Mononuclear cell (primary cell): ENCODE data around the gene SIAH2. TPM values are rescaled to one million over a fixed set of nuclear protein-coding genes. Genes with fewer than 3 reads are reported as not detected.

Experiments
- H3K27me3 ChIP-seq: 2 replicates; pipeline ENCODE4 v1.6.0; 2011; ENCODE audit warnings: low read length, control low read depth; ENCODE audit not compliant: insufficient read depth
- H3K4me1 ChIP-seq: 2 replicates; pipeline ENCODE4 v1.5.1; 2011; ENCODE audit warnings: mild to moderate bottlenecking, low read length, control low read depth; ENCODE audit not compliant: insufficient read depth
- H3K4me3 ChIP-seq: 2 replicates; pipeline ENCODE4 v1.5.1; 2011; ENCODE audit warnings: mild to moderate bottlenecking, low read length, moderate library complexity
- H3K9me3 ChIP-seq: 2 replicates; pipeline ENCODE4 v1.5.1; 2011; ENCODE audit warnings: low read depth, mild to moderate bottlenecking, control low read depth, low read length
- total RNA-seq: library from RNA; depleted of rRNA; stranded (reverse); fragments of >200 nt; gene quantifications from one replicate; pipeline ENCODE4 v1.2.3, GENCODE V29; 2012

SIAH2 gene
- total RNA-seq, 1 donor = 44.0 TPM

DNA sequence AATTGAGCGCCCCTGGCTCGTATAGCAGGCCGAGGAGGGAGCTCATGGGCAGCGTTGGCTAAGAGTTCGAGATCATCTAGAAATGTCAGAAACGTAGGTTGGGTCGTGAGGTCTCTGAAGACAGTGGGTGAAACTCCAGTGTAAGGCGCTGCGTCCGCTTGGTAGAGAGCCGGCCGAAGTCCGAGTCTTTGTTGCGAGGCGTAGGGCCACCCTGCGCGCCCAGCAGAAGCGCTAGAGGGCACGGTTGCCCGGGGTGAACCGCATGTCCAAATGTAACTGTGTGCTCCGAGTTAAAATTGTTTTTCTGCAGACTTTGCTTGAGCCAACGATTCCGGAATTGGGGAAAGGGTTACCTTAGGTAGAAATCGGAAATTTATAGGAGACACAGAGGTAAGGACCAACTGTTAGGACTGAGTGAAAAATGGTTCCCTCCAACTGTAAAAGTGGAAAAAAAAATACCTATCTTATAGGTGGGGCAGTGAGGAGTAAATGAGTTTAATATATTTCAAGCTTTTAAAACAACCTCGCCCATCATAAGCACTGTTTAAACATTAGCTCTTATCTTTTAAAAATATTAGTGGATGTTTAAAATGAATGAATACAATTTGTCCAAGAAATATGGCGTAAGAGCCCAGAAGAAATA is 993 bp upstream of the SIAH2 start:
- Histone ChIP-seq H3K4me3 (peak overlapping the region; percentile 89), H3K9me3 (no peaks in the 10 kb centered on the region), H3K27me3 (no peaks in the 10 kb centered on the region), H3K4me1 (peaks cover 38% of the 10 kb centered on the region)

- Histone ChIP-seq H3K4me3 (peak overlapping the region; percentile 89), H3K9me3 (no peaks in the 10 kb centered on the region), H3K4me1 (peaks cover 42% of the 10 kb centered on the region), H3K27me3 (no peaks in the 10 kb centered on the region)
These were observed 277 bp downstream of the SIAH2 start for GRCh38 chr3:150762662-150763121.

DNA sequence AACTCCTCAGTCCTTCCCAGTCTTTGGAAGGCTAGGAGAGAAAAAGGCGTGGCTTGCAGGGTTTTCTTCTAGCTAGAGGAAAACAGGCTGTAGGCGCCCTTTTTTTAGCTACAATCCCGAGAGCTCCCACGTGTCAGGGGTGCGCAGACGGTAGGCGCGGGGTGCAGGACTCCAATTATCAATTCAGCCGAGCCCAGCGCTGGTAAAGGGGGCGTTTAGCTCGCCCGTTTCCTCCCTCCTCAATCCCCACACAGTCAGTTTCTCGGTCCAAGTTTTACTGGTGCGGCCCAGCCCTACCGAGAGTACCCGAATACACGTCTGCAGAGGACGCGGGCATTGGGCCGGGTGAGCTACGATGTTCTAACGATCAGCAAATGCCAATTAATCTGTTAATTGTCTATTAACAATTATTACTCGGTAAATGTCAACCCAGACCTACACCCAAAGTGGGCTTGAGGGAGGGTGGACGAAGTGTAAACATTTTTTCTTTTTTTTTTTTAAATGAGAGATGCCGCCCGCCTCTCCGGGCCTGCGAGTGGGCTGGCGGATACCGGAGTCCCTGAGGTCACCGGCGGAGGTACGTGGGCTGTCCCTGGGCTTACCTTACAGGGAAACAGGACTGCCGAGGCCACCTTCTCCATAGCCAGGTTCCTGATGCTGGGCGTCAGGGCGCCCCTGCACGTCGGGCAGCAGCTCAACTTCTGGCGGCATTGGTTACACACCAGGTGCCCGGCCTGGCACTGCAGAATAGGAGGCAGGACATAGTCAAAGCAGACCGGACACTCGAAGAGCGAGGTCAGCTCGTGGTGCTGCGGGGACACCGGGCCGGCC is 923 bp downstream of the SIAH2 start:
- Histone ChIP-seq H3K9me3 (no peaks in the 10 kb centered on the region), H3K27me3 (no peaks in the 10 kb centered on the region), H3K4me3 (peak overlapping the region; percentile 89), H3K4me1 (peaks cover 48% of the 10 kb centered on the region)

- Histone ChIP-seq H3K9me3 (no peaks in the 10 kb centered on the region), H3K4me3 (peak overlapping the region; percentile 89), H3K27me3 (no peaks in the 10 kb centered on the region), H3K4me1 (peaks cover 63% of the 10 kb centered on the region)
These were observed 2.4 kb downstream of the SIAH2 start for GRCh38 chr3:150760431-150761200.

- no peaks in the 10 kb centered on the region for H3K27me3 ChIP-seq
- H3K4me3 ChIP-seq = peak overlapping the region; percentile 89
- H3K9me3 ChIP-seq = no peaks in the 10 kb centered on the region
- H3K4me1 ChIP-seq = peaks cover 69% of the 10 kb centered on the region
These were observed 3.0 kb downstream of the SIAH2 start for GRCh38 chr3:150759947-150760346.

DNA sequence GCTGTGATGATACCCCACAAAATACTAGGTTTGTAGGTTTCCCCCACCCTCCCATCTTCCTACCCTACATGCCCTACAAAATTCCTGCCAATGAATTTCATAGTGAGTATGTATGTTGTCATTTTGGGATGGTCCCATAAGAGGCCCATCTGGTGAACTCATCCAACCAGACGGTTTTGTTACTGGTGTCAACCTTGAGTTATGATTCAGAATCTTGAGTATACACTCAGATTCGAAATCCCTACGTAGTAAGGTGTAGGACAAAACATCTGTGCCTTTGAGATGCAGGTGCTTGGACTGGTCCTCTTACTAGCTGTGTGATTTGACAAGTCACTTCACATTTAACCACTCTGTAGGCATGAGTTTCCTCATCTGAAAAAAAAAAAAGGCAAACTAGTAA is 3.6 kb downstream of the SIAH2 start:
- no peaks in the 10 kb centered on the region for H3K27me3 ChIP-seq
- no peaks in the 10 kb centered on the region for H3K9me3 ChIP-seq
- H3K4me1 ChIP-seq = peaks cover 68% of the 10 kb centered on the region
- no peak overlapping the region for H3K4me3 ChIP-seq

DNA sequence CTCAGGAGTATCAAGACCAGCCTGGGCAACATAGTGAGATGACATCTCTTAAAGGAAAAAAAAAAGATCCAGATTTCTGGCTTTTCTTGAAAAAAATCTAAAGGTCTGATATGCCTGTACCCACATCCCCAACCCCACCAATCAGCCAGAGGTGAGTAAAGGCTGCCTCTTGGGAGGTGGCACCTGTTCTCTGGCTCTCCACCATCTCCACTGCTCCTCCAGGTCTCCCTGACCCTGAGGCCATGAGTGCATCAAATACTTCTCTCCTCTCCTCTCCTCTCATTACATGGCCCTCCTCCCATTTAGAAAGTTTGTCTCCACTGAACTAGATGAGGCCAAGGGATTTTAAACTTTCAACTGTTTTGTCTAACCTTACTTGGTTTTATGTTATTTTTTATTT is 5.2 kb downstream of the SIAH2 start:
- no peaks in the 10 kb centered on the region for H3K9me3 ChIP-seq
- no peak overlapping the region for H3K4me3 ChIP-seq
- H3K4me1 ChIP-seq = peaks cover 66% of the 10 kb centered on the region
- no peaks in the 10 kb centered on the region for H3K27me3 ChIP-seq

- no peaks in the 10 kb centered on the region for H3K27me3 ChIP-seq
- peaks cover 67% of the 10 kb centered on the region for H3K4me1 ChIP-seq
- no peak overlapping the region for H3K4me3 ChIP-seq
- no peaks in the 10 kb centered on the region for H3K9me3 ChIP-seq
These were observed 5.6 kb downstream of the SIAH2 start for GRCh38 chr3:150757364-150757763.

GRCh38 chr3:150756491-150757059 is 6.4 kb downstream of the SIAH2 start:
- Histone ChIP-seq H3K4me3 (no peak overlapping the region), H3K9me3 (no peaks in the 10 kb centered on the region), H3K4me1 (peaks cover 72% of the 10 kb centered on the region), H3K27me3 (no peaks in the 10 kb centered on the region)

DNA sequence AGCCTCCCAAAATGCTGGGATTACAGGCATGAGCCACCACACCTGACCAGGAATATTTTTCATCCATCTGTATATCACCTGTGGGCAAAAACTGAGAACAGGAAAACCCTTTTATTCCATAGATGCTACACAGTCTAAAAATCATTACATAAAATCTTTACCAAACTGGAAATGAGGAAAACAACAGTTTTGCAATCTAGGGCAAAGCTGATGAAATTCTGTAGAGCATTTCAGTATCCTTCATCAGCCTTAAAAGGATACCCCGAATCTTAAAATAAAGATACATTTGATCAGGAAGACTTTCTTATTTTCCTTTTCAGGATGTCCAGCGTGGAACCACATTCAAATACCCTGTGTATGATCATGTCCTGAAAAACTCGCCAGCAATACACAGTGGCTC is 7.1 kb downstream of the SIAH2 start:
- H3K4me3 ChIP-seq = no peak overlapping the region
- H3K27me3 ChIP-seq = no peaks in the 10 kb centered on the region
- H3K4me1 ChIP-seq = peaks cover 72% of the 10 kb centered on the region
- H3K9me3 ChIP-seq = no peaks in the 10 kb centered on the region

- H3K4me1 ChIP-seq = peaks cover 62% of the 10 kb centered on the region
- H3K27me3 ChIP-seq = no peaks in the 10 kb centered on the region
- no peaks in the 10 kb centered on the region for H3K9me3 ChIP-seq
- H3K4me3 ChIP-seq = no peak overlapping the region
These were observed 8.1 kb downstream of the SIAH2 start for GRCh38 chr3:150754896-150755295.

GRCh38 chr3:150751781-150752263 is 11.1 kb downstream of the SIAH2 start:
- Histone ChIP-seq H3K4me1 (peaks cover 62% of the 10 kb centered on the region), H3K9me3 (no peaks in the 10 kb centered on the region), H3K4me3 (no peak overlapping the region), H3K27me3 (no peaks in the 10 kb centered on the region)

DNA sequence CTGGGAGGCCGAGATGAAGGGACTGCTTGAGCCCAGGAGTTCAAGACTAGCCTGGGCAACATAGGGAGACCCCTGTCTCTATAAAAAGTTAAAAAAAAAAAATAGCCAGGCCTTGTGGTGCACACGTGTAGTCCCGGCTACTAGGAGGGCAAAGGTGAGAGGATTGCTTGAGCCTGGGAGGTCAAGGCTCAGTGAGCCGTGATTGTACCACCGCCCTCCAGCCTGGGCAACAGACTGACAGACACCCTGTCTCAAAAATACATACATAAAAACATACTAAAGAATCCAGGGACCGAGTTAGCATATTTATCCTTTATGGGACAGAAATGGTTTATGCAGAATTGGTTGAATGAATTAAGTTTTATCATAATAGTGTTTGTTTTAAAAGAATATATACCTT is 13.7 kb downstream of the SIAH2 start:
- no peaks in the 10 kb centered on the region for H3K9me3 ChIP-seq
- peaks cover 41% of the 10 kb centered on the region for H3K4me1 ChIP-seq
- H3K27me3 ChIP-seq = no peaks in the 10 kb centered on the region

DNA sequence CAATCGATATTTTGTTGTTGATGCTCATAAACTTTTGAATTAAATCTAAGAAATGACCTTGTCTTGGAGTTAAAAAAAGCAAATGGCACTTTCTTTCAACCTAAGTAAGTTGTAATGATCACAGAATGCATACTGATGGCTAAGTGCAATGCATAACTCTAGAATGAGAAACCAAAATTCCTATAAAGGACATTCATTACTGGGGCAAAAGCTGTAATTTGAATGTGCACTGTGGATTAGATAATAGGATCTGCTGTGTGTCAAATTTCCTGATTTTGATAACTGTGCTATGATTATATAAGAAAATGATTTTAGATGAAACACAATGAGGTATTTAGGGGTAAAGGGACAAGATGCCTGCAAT is 14.3 kb downstream of the SIAH2 start:
- H3K9me3 ChIP-seq = no peaks in the 10 kb centered on the region
- H3K4me1 ChIP-seq = peaks cover 41% of the 10 kb centered on the region
- H3K27me3 ChIP-seq = no peaks in the 10 kb centered on the region
- H3K4me3 ChIP-seq = no peak overlapping the region

More for the DNA sequence above, 13.7 kb downstream of the SIAH2 start:
- H3K4me3 ChIP-seq = no peak overlapping the region
